Mesendoderm (in vitro differentiated cells): ENCODE measurements around the gene PDK1. TPM values are rescaled to one million over a fixed set of nuclear protein-coding genes. Genes with fewer than 3 reads are reported as not detected.

ENCODE experiments used
- DNase-seq: peaks from one replicate; pipeline ENCODE4 v3.0.0; 2013
- H2AK5ac ChIP-seq: 2 replicates; pipeline ENCODE4 v1.6.1; 2013; ENCODE audit warnings: low read length, inconsistent platforms
- H2BK120ac ChIP-seq: 2 replicates; pipeline ENCODE4 v1.6.1; 2013; ENCODE audit warnings: low read depth, mild to moderate bottlenecking, low read length, moderate library complexity, mixed read lengths
- H2BK15ac ChIP-seq: replicated peaks from 2 replicates; pipeline ENCODE4 v1.6.1; 2013; ENCODE audit warnings: low read depth, mild to moderate bottlenecking, moderate library complexity
- H2BK5ac ChIP-seq: 2 replicates; pipeline ENCODE4 v1.6.1; 2013; ENCODE audit warnings: low read length, inconsistent platforms
- H3K18ac ChIP-seq: 2 replicates; pipeline ENCODE4 v1.6.1; 2013; ENCODE audit warnings: mild to moderate bottlenecking, low read length, mixed read lengths
- H3K23ac ChIP-seq: one replicate; pipeline ENCODE4 v1.6.1; 2013; ENCODE audit warnings: low read length
- H3K27ac ChIP-seq: 2 replicates; pipeline ENCODE4 v1.5.1; 2013; ENCODE audit warnings: low read depth, mild to moderate bottlenecking, inconsistent platforms, low read length, moderate library complexity
- H3K27me3 ChIP-seq: 2 replicates; pipeline ENCODE4 v1.6.1; 2013; ENCODE audit warnings: low read length, control low read depth, mild to moderate bottlenecking, inconsistent platforms; ENCODE audit not compliant: insufficient read depth, poor library complexity
- H3K36me3 ChIP-seq: 2 replicates; pipeline ENCODE4 v1.6.1; 2013; ENCODE audit warnings: low read length, inconsistent platforms; ENCODE audit not compliant: control insufficient read depth, insufficient read depth
- H3K4ac ChIP-seq: one replicate; pipeline ENCODE4 v1.6.1; 2013; ENCODE audit warnings: low read depth, mild to moderate bottlenecking, low read length, moderate library complexity
- H3K4me1 ChIP-seq: 2 replicates; pipeline ENCODE4 v1.6.1; 2013; ENCODE audit warnings: low read depth, low read length, inconsistent platforms; ENCODE audit not compliant: control insufficient read depth
- H3K4me2 ChIP-seq: 2 replicates; pipeline ENCODE4 v1.6.1; 2013; ENCODE audit warnings: low read length
- H3K4me3 ChIP-seq: 2 replicates; pipeline ENCODE4 v1.5.1; 2013; ENCODE audit warnings: mild to moderate bottlenecking, low read length
- H3K56ac ChIP-seq: one replicate; pipeline ENCODE4 v1.6.1; 2013; ENCODE audit warnings: low read length
- H3K79me1 ChIP-seq: 2 replicates; pipeline ENCODE4 v1.6.1; 2013; ENCODE audit warnings: low read length, inconsistent platforms
- H3K79me2 ChIP-seq: 2 replicates; pipeline ENCODE4 v1.6.1; 2013; ENCODE audit warnings: mild to moderate bottlenecking, low read length; ENCODE audit not compliant: control insufficient read depth, insufficient read depth
- H3K9ac ChIP-seq: 2 replicates; pipeline ENCODE4 v1.6.1; 2013; ENCODE audit warnings: low read length, inconsistent platforms
- H4K5ac ChIP-seq: one replicate; pipeline ENCODE4 v1.6.1; 2013; ENCODE audit warnings: low read length
- H4K8ac ChIP-seq: one replicate; pipeline ENCODE4 v1.6.1; 2013; ENCODE audit warnings: low read depth, mild to moderate bottlenecking, control low read depth, low read length, moderate library complexity
- WGBS: extraction: QIAGEN DNeasy Blood & Tissue Kit; methylation state at CpG from one replicate; pipeline ENCODE4 v1.1.7; 2013; ENCODE audit warnings: low lambda C conversion rate, missing lambda C conversion rate; ENCODE audit not compliant: insufficient coverage; ENCODE audit errors: extremely low coverage; 5-methylcytosine and 5-hydroxymethylcytosine counted together
- small RNA-seq: library from polyadenylated mRNA; stranded (forward); fragments of <200 nt; extraction: miRNeasy Mini kit (QIAGEN cat#:217004); gene quantifications from one replicate; pipeline ENCODE3, GENCODE V24; 2013; ENCODE audit not compliant: insufficient read depth

The PDK1 gene

GRCh38 chr2:172643142-172643541, 87.3 kb downstream of the PDK1 start:
- Histone ChIP-seq H3K27me3 (no peaks in the 10 kb centered on the region), H3K27ac (no peak overlapping the region), H2BK120ac (no peak overlapping the region), H3K4me3 (no peak overlapping the region), H2BK15ac (no peak overlapping the region), H3K9ac (no peak overlapping the region), H3K56ac (no peak overlapping the region), H3K4ac (no peak overlapping the region), H3K18ac (no peak overlapping the region), H3K4me2 (no peak overlapping the region), H4K8ac (no peak overlapping the region), H2AK5ac (no peak overlapping the region), H3K4me1 (no peaks in the 10 kb centered on the region), H3K36me3 (no peaks in the 10 kb centered on the region), H3K23ac (no peak overlapping the region), H4K5ac (no peak overlapping the region), H3K79me1 (no peaks in the 10 kb centered on the region), H2BK5ac (no peak overlapping the region), H3K79me2 (no peaks in the 10 kb centered on the region)
- DNase-seq: no peak
- no CpG with 5 or more reads among the region's 6 CpGs for WGBS

GRCh38 chr2:172647439-172647838, 91.5 kb downstream of the PDK1 start:
- H3K9ac ChIP-seq: no peak overlapping the region
- H3K79me1 ChIP-seq: no peaks in the 10 kb centered on the region
- H3K4ac ChIP-seq: no peak overlapping the region
- no peaks in the 10 kb centered on the region for H3K79me2 ChIP-seq
- H3K18ac ChIP-seq: no peak overlapping the region
- H4K8ac ChIP-seq: no peak overlapping the region
- no peak overlapping the region for H2BK120ac ChIP-seq
- H3K4me2 ChIP-seq: no peak overlapping the region
- no peaks in the 10 kb centered on the region for H3K36me3 ChIP-seq
- H3K4me1 ChIP-seq: no peaks in the 10 kb centered on the region
- no peak for DNase-seq
- no peak overlapping the region for H3K27ac ChIP-seq
- no peak overlapping the region for H3K23ac ChIP-seq
- H2AK5ac ChIP-seq: no peak overlapping the region
- H4K5ac ChIP-seq: no peak overlapping the region
- H3K56ac ChIP-seq: no peak overlapping the region
- no CpG with 5 or more reads among the region's 1 CpG for WGBS
- no peak overlapping the region for H2BK5ac ChIP-seq
- H3K4me3 ChIP-seq: no peak overlapping the region
- H2BK15ac ChIP-seq: no peak overlapping the region
- no peaks in the 10 kb centered on the region for H3K27me3 ChIP-seq

- Histone ChIP-seq H2AK5ac (no peak overlapping the region), H3K4me2 (no peak overlapping the region), H3K56ac (no peak overlapping the region), H3K36me3 (no peaks in the 10 kb centered on the region), H2BK120ac (no peak overlapping the region), H3K27me3 (no peaks in the 10 kb centered on the region), H2BK15ac (no peak overlapping the region), H3K18ac (no peak overlapping the region), H4K8ac (no peak overlapping the region), H4K5ac (no peak overlapping the region), H3K4ac (no peak overlapping the region), H3K23ac (no peak overlapping the region), H3K79me2 (no peaks in the 10 kb centered on the region), H3K9ac (no peak overlapping the region), H3K79me1 (no peaks in the 10 kb centered on the region), H2BK5ac (no peak overlapping the region), H3K27ac (no peak overlapping the region), H3K4me1 (no peaks in the 10 kb centered on the region), H3K4me3 (no peak overlapping the region)
- no peak for DNase-seq
- no CpG with 5 or more reads among the region's 8 CpGs for WGBS
Measured at GRCh38 chr2:172655091-172655837, 99.4 kb downstream of the PDK1 start.

GRCh38 chr2:172655838-172656573, 100.1 kb downstream of the PDK1 start:
- Histone ChIP-seq H2BK120ac (no peak overlapping the region), H3K79me2 (no peaks in the 10 kb centered on the region), H3K9ac (no peak overlapping the region), H2AK5ac (no peak overlapping the region), H2BK15ac (no peak overlapping the region), H3K27ac (no peak overlapping the region), H3K36me3 (no peaks in the 10 kb centered on the region), H3K4ac (no peak overlapping the region), H3K27me3 (no peaks in the 10 kb centered on the region), H3K79me1 (no peaks in the 10 kb centered on the region), H3K4me1 (no peaks in the 10 kb centered on the region), H2BK5ac (no peak overlapping the region), H4K5ac (no peak overlapping the region), H3K18ac (no peak overlapping the region), H4K8ac (no peak overlapping the region), H3K4me2 (no peak overlapping the region), H3K56ac (no peak overlapping the region), H3K23ac (no peak overlapping the region), H3K4me3 (no peak overlapping the region)
- DNase-seq: no peak
- WGBS: no CpG with 5 or more reads among the region's 5 CpGs

Small RNA genes lying within 50 kb of the gene (small RNA-seq; reads per million reads assigned to genes)
- gene RF00019: not detected
